Panc1 (cell line): ENCODE data around the gene NR2F1. TPM values are rescaled to one million over a fixed set of nuclear protein-coding genes. Genes with fewer than 3 reads are reported as not detected.

ENCODE experiments used
- ATAC-seq: fragments of 200-7000 bp; cut with Tn5 transposase; 2 replicates; pipeline ENCODE4 v1.9.1; 2020; ENCODE audit warnings: mild to moderate bottlenecking, moderate library complexity
- BruUV-seq: library from RNA; stranded (reverse); fragments of 400-500 nt; replicated peaks from 2 replicates; lab custom pipeline; 2021; lab: Mats Ljungman, UMichigan
- CTCF ChIA-PET: fragments of 300-600 bp; sonication (Branson Sonifier 250); formaldehyde crosslinking; loops from one replicate; lab custom pipeline; 2022; ENCODE audit warnings: antibody characterized with exemption; lab: Charles Lee
- POLR2A ChIA-PET: fragments of 300-600 bp; sonication (Branson Sonifier 250); formaldehyde crosslinking; loops from one replicate; lab custom pipeline; 2022; ENCODE audit warnings: antibody characterized with exemption; lab: Charles Lee
- DNase-seq: peaks from one replicate; pipeline ENCODE4 v3.0.0-alpha.2; 2010; ENCODE audit warnings: low read depth, low spot score
- H3K27ac ChIP-seq: 2 replicates; pipeline ENCODE4 v1.5.1; 2011; ENCODE audit warnings: mild to moderate bottlenecking, low read length, inconsistent platforms
- H3K27me3 ChIP-seq: fragments of 200-500 bp; sonication (Bioruptor generic); 2 replicates; pipeline ENCODE4 v1.6.0; 2014; ENCODE audit warnings: low read length, inconsistent platforms; ENCODE audit not compliant: control insufficient read depth, insufficient read depth
- H3K36me3 ChIP-seq: fragments of 200-500 bp; sonication (Bioruptor generic); 2 replicates; pipeline ENCODE4 v1.5.1; 2014; ENCODE audit warnings: inconsistent platforms, mild to moderate bottlenecking, low read length, moderate library complexity; ENCODE audit not compliant: control insufficient read depth, insufficient read depth
- H3K4me1 ChIP-seq: 2 replicates; pipeline ENCODE4 v1.5.1; 2011; ENCODE audit warnings: inconsistent platforms, mild to moderate bottlenecking, low read length, moderate library complexity; ENCODE audit not compliant: control insufficient read depth, insufficient read depth
- H3K4me3 ChIP-seq, 2 experiments: 2 replicates each; pipeline ENCODE4 v1.5.1; 2011 to 2012; ENCODE audit warnings: low read depth in 2 of 2, low read length in 2 of 2, mild to moderate bottlenecking in 2 of 2, inconsistent platforms in 1 of 2, moderate library complexity in 1 of 2
- H3K9me3 ChIP-seq: fragments of 200-500 bp; sonication (Bioruptor generic); 2 replicates; pipeline ENCODE4 v1.5.1; 2014; ENCODE audit warnings: low read depth, mild to moderate bottlenecking, inconsistent platforms, low read length, moderate library complexity; ENCODE audit not compliant: control insufficient read depth, insufficient read depth
- CTCF ChIP-seq: fragments of 450-650 bp; IDR thresholded peaks from 2 replicates; pipeline ENCODE4 v1.5.1; 2017; ENCODE audit warnings: mild to moderate bottlenecking
- POLR2AphosphoS5 ChIP-seq: IDR thresholded peaks from 2 replicates; pipeline ENCODE4 v1.6.1; 2012; ENCODE audit warnings: mild to moderate bottlenecking, low read depth, low read length, moderate library complexity
- REST ChIP-seq, 2 experiments: IDR thresholded peaks; 2 replicates each; pipeline ENCODE4 v1.6.1; 2011 to 2012; ENCODE audit warnings: low read depth in 2 of 2, control low read depth in 1 of 2, low read length in 1 of 2, mild to moderate bottlenecking in 1 of 2, moderate library complexity in 1 of 2; ENCODE audit not compliant: insufficient read depth in 1 of 2
- SIN3A ChIP-seq: IDR thresholded peaks from 2 replicates; pipeline ENCODE4 v1.6.1; 2012; ENCODE audit warnings: low read depth, mild to moderate bottlenecking, low read length, moderate library complexity, borderline replicate concordance; ENCODE audit not compliant: insufficient read depth
- TCF7L2 ChIP-seq: IDR thresholded peaks from 2 replicates; pipeline ENCODE4 v1.6.1; 2011; ENCODE audit warnings: mild to moderate bottlenecking, low read depth, low read length, inconsistent platforms
- in situ Hi-C: cut with HindIII; loops from 2 replicates; pipeline ENCODE4 v1.10.0; 2016; ENCODE audit warnings: low sequenced_read_pairs, low pct_unique_long_range_greater_than_20kb
- intact Hi-C: fragments of 100-400 bp; cut with micrococcal nuclease; formaldehyde crosslinking; loops from one replicate; pipeline ENCODE4 v1.10.0; 2022; ENCODE audit not compliant: unreplicated experiment
- total RNA-seq: library from RNA; stranded (reverse); gene quantifications from one replicate; pipeline ENCODE4 v1.2.1, GENCODE V29; 2021; ENCODE audit not compliant: unreplicated experiment

The NR2F1 gene
- total RNA-seq, 1 experiment from 2014 or later: 49.5 TPM

GRCh38 chr5:93636837-93637236 lies 53.8 kb downstream of the NR2F1 start:
- no TSS peak for BruUV-seq

DNA sequence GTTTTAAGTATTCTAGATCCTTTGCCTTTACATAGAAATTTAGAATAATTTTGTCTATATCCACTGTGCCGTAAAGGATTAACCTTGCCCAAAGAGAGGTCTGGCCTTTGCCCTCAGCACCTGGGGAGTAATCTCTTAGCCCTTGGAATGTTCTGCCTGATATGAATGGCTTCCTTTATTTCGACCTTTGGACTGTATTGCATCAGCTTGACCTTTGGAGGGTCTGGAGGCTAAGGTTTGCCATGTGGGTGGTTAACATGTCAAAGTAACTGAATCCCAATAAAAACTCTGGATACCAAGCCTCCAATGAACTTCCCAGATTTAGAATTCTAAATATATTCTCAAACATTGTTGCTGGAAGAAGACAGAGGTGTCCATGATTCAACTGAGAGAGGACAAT lies 54.7 kb downstream of the NR2F1 start:
- no TSS peak for BruUV-seq
- H3K36me3 ChIP-seq: no peaks in the 10 kb centered on the region
- no peak overlapping the region for H3K27ac ChIP-seq
- ChIA-PET POLR2A (no interaction called here), CTCF (no interaction called here)
- TF ChIP-seq CTCF (no peak), POLR2AphosphoS5 (no peak), REST (IDR thresholded peaks at IDR 0.05; ENCODE audit: insufficient read depth in 1 of 2, low read depth in 2 of 2, low read length in 1 of 2) (no peak), SIN3A (no peak), TCF7L2 (no peak)
- no peaks in the 10 kb centered on the region for H3K27me3 ChIP-seq
- no peaks in the 10 kb centered on the region for H3K9me3 ChIP-seq
- H3K4me3 ChIP-seq: no peak overlapping the region
- intact Hi-C loops: no loop called here
- ATAC-seq (no peak), DNase-seq (no peak)
- no peaks in the 10 kb centered on the region for H3K4me1 ChIP-seq
- in situ Hi-C loops: no loop called here

More at GRCh38 chr5:93636837-93637236, 53.8 kb downstream of the NR2F1 start:
- DNase-seq: no peak
- H3K36me3 ChIP-seq: no peaks in the 10 kb centered on the region
- CTCF ChIA-PET: no interaction called here
- no peak for TF ChIP-seq TCF7L2
- TF ChIP-seq SIN3A: no peak
- intact Hi-C loops: no loop called here
- in situ Hi-C loops: no loop called here
- no peaks in the 10 kb centered on the region for H3K27me3 ChIP-seq
- ATAC-seq: no peak
- no peak overlapping the region for H3K4me3 ChIP-seq
- no peak overlapping the region for H3K27ac ChIP-seq
- H3K4me1 ChIP-seq: no peaks in the 10 kb centered on the region
- no peaks in the 10 kb centered on the region for H3K9me3 ChIP-seq
- POLR2A ChIA-PET: interaction anchor here (0.6 kb wide), 1 partner anchor 1642 kb away, joined by 4 read pairs; no protein-coding TSS in a partner anchor

- Histone ChIP-seq H3K9me3 (no peaks in the 10 kb centered on the region), H3K27ac (no peak overlapping the region), H3K4me1 (no peaks in the 10 kb centered on the region), H3K27me3 (no peaks in the 10 kb centered on the region), H3K4me3 (no peak overlapping the region), H3K36me3 (no peaks in the 10 kb centered on the region)
- in situ Hi-C loops: no loop called here
- ChIA-PET CTCF (no interaction called here), POLR2A (no interaction called here)
- no peak for DNase-seq
- BruUV-seq: no TSS peak
- no peak for ATAC-seq
- TF ChIP-seq CTCF (no peak), SIN3A (no peak), TCF7L2 (no peak)
- intact Hi-C loops: no loop called here
Observed at GRCh38 chr5:93642526-93642925, 59.5 kb downstream of the NR2F1 start.

Other genes with a start within 250 kb of the NR2F1 start
- 27.0 TPM for gene NR2F1-AS1, start 2.0 kb upstream of the NR2F1 start, total RNA-seq
- 0.39 TPM for gene POU5F2, start 158.4 kb downstream of the NR2F1 start, total RNA-seq